ENCODE measurements around the gene ELOVL5. TPM values are rescaled to one million over a fixed set of nuclear protein-coding genes. Genes with fewer than 3 reads are reported as not detected.
A peak's percentile ranks its signal among the peaks of the same experiment; 100 is the strongest.
"Not testable (repeated sequence)": the region's sequence is repeated elsewhere in the genome, so short reads cannot be mapped to it uniquely, and the experiment has no call there.

ELOVL5 gene, protein sequence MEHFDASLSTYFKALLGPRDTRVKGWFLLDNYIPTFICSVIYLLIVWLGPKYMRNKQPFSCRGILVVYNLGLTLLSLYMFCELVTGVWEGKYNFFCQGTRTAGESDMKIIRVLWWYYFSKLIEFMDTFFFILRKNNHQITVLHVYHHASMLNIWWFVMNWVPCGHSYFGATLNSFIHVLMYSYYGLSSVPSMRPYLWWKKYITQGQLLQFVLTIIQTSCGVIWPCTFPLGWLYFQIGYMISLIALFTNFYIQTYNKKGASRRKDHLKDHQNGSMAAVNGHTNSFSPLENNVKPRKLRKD
- polyA plus RNA-seq (2013, experiment 1 of 4) = 146 TPM
- polyA plus RNA-seq (2013, experiment 2 of 4) = 146 TPM
- polyA plus RNA-seq (2013, experiment 3 of 4) = 105 TPM
- polyA plus RNA-seq (2013, experiment 4 of 4) = 116 TPM

DNA sequence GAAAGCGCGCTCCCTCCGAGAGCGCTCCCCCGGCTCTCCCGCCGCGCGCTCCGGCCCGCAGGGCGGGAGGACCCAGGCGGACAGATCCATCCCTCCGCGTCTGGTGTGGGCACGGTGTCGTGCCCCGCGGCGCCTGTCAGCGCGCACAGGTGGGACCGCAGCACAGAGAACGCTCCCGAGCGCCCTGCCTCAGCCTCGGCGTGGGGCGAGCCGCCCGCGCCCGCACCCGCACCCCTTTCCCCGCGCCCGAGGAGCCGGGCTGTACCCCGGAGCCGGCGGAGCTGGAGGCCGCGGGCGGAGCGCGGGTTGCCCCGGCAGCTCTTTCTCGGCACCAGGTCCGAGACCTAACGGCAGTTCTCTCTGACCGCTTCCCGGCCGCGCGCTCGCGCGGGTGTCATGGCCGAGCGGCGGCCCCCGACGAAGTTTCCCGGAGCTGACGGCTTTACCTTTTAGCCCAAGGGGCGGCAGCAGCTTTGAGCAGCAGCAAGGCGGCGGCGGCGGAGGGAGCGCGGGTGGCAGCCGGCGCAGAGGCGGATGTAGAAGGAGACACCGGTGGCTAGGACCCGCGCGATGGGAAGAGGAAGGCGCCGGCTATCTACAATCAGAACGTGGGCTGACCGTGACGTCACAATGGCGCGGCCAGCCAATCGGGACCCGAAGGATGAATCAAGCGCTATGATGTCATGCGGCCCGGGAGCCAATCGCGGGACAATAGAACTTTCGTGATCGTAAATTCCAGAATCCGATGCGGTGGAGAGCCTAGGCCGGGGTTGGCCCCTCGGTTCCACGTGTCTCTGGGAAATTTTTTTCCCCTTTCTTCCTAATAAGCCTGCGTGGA, at the start of gene ELOVL5:
Gene ELOVL5, minus strand, starts transcription at position 580 of the 838 bp plus-strand sequence. CDS start 53,251 bp downstream, outside the sequence.
- 0% methylated on average over 101 of the region's 101 CpGs for WGBS, 2 experiments
- peaks cover 7% of the 10 kb centered on the region for H3K4me1 ChIP-seq (ENCODE audit: control insufficient read depth, insufficient read depth, low read length)
- peak within 1 kb of the TSS; percentile 88 for H3K27ac ChIP-seq (ENCODE audit: insufficient read depth, low read depth, low read length, poor library complexity, severe bottlenecking)
- peak within 1 kb of the TSS; percentile 91 for H3K4me3 ChIP-seq (ENCODE audit: insufficient read depth, low read depth, low read length)
- no peaks in the 10 kb centered on the region for H3K36me3 ChIP-seq (ENCODE audit: control insufficient read depth, insufficient read depth, low read length)
- no peaks in the 10 kb centered on the region for H3K9me3 ChIP-seq (ENCODE audit: control insufficient read depth, low read length)
- peaks cover 18% of the 10 kb centered on the region for H3K27me3 ChIP-seq (ENCODE audit: control insufficient read depth, insufficient read depth, low read length, poor library complexity, severe bottlenecking)

DNA sequence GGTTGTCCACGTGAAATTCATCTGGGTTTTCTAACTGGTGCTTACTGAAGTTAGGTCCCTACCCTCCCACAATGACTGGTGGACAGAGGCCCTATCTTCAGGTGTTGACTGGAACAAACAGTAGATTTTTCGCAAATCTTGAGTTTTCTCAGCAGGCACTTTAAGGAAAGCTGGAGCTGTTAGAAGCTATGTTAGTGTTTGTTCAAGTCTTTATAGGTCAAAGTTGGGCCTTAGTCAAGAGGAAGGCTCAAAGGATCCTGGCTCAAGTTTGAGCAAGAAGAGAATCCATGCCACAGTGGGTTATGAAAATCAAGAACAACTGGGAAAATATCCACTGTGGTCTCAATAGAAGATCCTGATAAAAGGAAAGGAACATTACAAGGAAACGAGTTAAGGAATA, 48.5 kb upstream of the ELOVL5 start:
- WGBS, 2 experiments = 79 to 83% methylated on average over 3 of the region's 3 CpGs
- Histone ChIP-seq H3K4me1 (ENCODE audit: control insufficient read depth, insufficient read depth, low read length) (no peaks in the 10 kb centered on the region), H3K36me3 (ENCODE audit: control insufficient read depth, insufficient read depth, low read length) (no peaks in the 10 kb centered on the region), H3K9me3 (ENCODE audit: control insufficient read depth, low read length) (no peaks in the 10 kb centered on the region), H3K27ac (ENCODE audit: insufficient read depth, low read depth, low read length, poor library complexity, severe bottlenecking) (no peak overlapping the region), H3K27me3 (ENCODE audit: control insufficient read depth, insufficient read depth, low read length, poor library complexity, severe bottlenecking) (no peaks in the 10 kb centered on the region), H3K4me3 (ENCODE audit: insufficient read depth, low read depth, low read length) (no peak overlapping the region)

DNA sequence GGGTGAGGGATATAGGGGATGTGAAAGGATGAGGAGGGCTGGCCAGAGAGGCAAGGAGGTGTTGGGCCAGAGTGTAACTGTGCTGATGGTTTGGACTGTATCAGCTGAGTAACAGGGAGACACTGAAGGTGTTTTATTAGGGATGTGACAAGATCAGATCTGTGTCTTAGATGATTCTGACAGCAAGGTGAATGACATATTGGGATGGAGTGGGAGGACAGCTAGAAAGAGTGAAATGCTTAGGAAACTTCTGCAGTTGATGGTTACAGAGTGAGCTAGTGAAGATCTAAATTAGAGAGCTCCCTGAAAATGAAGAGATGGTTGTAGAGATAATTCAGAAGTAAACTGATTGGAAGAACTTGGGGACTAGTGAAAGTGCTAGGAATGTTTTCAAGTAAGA, 47.2 kb upstream of the ELOVL5 start:
- Histone ChIP-seq H3K4me3 (ENCODE audit: insufficient read depth, low read depth, low read length) (no peak overlapping the region), H3K27ac (ENCODE audit: insufficient read depth, low read depth, low read length, poor library complexity, severe bottlenecking) (no peak overlapping the region), H3K27me3 (ENCODE audit: control insufficient read depth, insufficient read depth, low read length, poor library complexity, severe bottlenecking) (no peaks in the 10 kb centered on the region)

DNA sequence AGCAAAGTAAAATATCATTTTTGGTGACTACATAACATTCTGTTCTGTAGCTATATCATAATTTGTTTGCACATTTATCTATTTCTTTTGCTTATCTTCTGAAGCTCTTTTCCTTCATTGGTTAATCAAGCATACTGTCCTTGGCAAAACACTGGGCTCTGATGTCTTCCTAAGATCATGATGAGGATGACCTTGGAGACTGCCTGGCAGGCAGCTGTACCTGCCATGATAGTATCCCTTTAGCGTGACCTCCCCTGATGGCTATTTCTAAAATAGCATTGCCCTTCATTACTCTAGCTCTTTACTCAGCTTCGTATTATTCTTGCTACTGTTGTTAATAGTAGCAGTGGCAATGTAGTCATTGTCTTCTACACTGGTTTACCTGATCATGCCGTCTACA, 46.0 kb upstream of the ELOVL5 start:
- H3K27ac ChIP-seq (ENCODE audit: insufficient read depth, low read depth, low read length, poor library complexity, severe bottlenecking) = no peak overlapping the region
- WGBS, 2 experiments = 90 to 95% methylated on average over 3 of the region's 3 CpGs
- H3K4me1 ChIP-seq (ENCODE audit: control insufficient read depth, insufficient read depth, low read length) = no peaks in the 10 kb centered on the region
- no peaks in the 10 kb centered on the region for H3K27me3 ChIP-seq (ENCODE audit: control insufficient read depth, insufficient read depth, low read length, poor library complexity, severe bottlenecking)
- H3K36me3 ChIP-seq (ENCODE audit: control insufficient read depth, insufficient read depth, low read length) = no peaks in the 10 kb centered on the region
- H3K4me3 ChIP-seq (ENCODE audit: insufficient read depth, low read depth, low read length) = no peak overlapping the region
- H3K9me3 ChIP-seq (ENCODE audit: control insufficient read depth, low read length) = no peaks in the 10 kb centered on the region

More for the DNA sequence above, 47.2 kb upstream of the ELOVL5 start:
- Histone ChIP-seq H3K36me3 (ENCODE audit: control insufficient read depth, insufficient read depth, low read length) (no peaks in the 10 kb centered on the region), H3K9me3 (ENCODE audit: control insufficient read depth, low read length) (no peaks in the 10 kb centered on the region), H3K4me1 (ENCODE audit: control insufficient read depth, insufficient read depth, low read length) (no peaks in the 10 kb centered on the region)

DNA sequence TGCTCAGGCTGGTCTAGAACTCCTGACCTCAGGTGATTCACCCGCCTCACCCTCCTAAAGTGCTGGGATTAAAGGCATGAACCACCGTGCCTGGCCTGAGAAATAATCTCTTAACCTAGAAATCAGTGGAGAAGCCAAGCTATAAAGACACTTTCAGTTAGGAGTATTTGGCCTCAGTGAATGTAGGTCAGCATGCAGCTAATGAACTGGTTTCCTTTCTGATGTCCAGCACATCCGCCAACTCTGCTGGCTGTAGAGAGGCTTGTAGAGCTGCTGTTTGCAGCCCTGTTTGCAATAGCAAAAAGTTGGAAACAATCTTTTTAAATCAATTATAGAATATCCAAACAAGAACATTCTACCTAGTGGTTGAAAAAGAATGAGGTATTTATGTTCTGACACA, 42.4 kb upstream of the ELOVL5 start:
- H3K27me3 ChIP-seq (ENCODE audit: control insufficient read depth, insufficient read depth, low read length, poor library complexity, severe bottlenecking) = no peaks in the 10 kb centered on the region
- H3K27ac ChIP-seq (ENCODE audit: insufficient read depth, low read depth, low read length, poor library complexity, severe bottlenecking) = no peak overlapping the region
- no peaks in the 10 kb centered on the region for H3K36me3 ChIP-seq (ENCODE audit: control insufficient read depth, insufficient read depth, low read length)
- H3K4me3 ChIP-seq (ENCODE audit: insufficient read depth, low read depth, low read length) = no peak overlapping the region
- H3K9me3 ChIP-seq (ENCODE audit: control insufficient read depth, low read length) = no peaks in the 10 kb centered on the region
- H3K4me1 ChIP-seq (ENCODE audit: control insufficient read depth, insufficient read depth, low read length) = no peaks in the 10 kb centered on the region
- WGBS, 2 experiments = 94 to 95% methylated on average over 3 of the region's 3 CpGs

DNA sequence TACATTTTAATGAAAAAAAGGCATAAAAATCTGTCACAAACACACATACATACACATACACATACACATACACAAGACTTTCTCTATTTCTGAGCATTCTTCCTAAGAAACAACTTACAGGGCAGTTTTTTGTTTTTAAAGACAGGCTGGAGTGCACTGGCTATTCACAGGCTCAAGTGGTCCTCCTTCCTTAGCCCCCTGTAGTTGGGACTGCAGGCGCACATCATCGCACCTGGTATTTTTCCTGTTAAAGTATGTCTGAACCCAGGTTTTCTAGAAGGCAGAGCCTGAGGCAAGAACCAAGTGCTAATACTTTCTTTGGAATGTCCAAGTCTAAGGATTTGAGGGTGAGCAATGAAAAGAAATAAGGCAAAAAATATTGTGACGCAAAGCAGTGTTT, 41.3 kb upstream of the ELOVL5 start:
- no peaks in the 10 kb centered on the region for H3K27me3 ChIP-seq (ENCODE audit: control insufficient read depth, insufficient read depth, low read length, poor library complexity, severe bottlenecking)
- no peaks in the 10 kb centered on the region for H3K36me3 ChIP-seq (ENCODE audit: control insufficient read depth, insufficient read depth, low read length)
- no peaks in the 10 kb centered on the region for H3K4me1 ChIP-seq (ENCODE audit: control insufficient read depth, insufficient read depth, low read length)
- no peaks in the 10 kb centered on the region for H3K9me3 ChIP-seq (ENCODE audit: control insufficient read depth, low read length)
- WGBS, 2 experiments = 69 to 74% methylated on average over 3 of the region's 3 CpGs
- H3K4me3 ChIP-seq (ENCODE audit: insufficient read depth, low read depth, low read length) = no peak overlapping the region
- no peak overlapping the region for H3K27ac ChIP-seq (ENCODE audit: insufficient read depth, low read depth, low read length, poor library complexity, severe bottlenecking)

DNA sequence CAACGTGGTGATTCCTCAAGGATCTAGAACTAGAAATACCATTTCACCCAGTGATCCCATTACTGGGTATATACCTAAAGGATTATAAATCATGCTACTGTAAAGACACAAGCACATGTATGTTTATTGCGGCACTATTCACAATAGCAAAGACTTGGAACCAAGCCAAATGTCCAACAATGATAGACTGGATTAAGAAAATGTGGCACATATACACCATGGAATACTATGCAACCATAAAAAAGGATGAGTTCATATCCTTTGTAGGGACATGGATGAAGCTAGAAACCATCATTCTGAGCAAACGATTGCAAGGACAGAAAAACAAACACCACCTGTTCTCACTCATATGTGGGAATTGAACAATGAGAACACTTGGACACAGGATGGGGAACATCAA, 39.9 kb upstream of the ELOVL5 start:
- H3K27me3 ChIP-seq (ENCODE audit: control insufficient read depth, insufficient read depth, low read length, poor library complexity, severe bottlenecking); H3K9me3 ChIP-seq (ENCODE audit: control insufficient read depth, low read length); H3K27ac ChIP-seq (ENCODE audit: insufficient read depth, low read depth, low read length, poor library complexity, severe bottlenecking); H3K36me3 ChIP-seq (ENCODE audit: control insufficient read depth, insufficient read depth, low read length); H3K4me1 ChIP-seq (ENCODE audit: control insufficient read depth, insufficient read depth, low read length); H3K4me3 ChIP-seq (ENCODE audit: insufficient read depth, low read depth, low read length): not testable (repeated sequence)
- WGBS, 2 experiments = 93 to 94% methylated on average over 2 of the region's 3 CpGs

DNA sequence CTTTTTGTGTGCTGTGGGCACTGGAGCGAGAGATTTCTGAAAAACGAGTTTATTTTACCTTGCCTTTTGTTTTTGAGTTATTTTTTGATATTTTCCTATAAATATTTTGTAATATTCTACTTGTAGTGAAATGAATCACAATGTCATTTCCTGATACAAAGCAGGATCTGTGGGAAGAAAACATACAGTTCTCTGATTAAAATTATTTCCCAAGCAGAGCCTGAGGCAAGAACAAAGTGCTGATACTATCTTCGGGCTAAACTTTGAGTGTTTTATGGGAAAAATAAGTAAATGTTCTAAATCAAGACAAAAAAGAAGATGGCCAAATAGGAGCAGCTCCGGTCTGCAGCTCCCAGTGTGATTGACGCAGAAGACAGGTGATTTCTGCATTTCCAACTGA, 33.7 kb upstream of the ELOVL5 start:
- WGBS, 2 experiments = 92 to 93% methylated on average over 3 to 5 of the region's 5 CpGs
- H3K4me1 ChIP-seq (ENCODE audit: control insufficient read depth, insufficient read depth, low read length) = no peaks in the 10 kb centered on the region
- H3K27me3 ChIP-seq (ENCODE audit: control insufficient read depth, insufficient read depth, low read length, poor library complexity, severe bottlenecking) = no peaks in the 10 kb centered on the region

DNA sequence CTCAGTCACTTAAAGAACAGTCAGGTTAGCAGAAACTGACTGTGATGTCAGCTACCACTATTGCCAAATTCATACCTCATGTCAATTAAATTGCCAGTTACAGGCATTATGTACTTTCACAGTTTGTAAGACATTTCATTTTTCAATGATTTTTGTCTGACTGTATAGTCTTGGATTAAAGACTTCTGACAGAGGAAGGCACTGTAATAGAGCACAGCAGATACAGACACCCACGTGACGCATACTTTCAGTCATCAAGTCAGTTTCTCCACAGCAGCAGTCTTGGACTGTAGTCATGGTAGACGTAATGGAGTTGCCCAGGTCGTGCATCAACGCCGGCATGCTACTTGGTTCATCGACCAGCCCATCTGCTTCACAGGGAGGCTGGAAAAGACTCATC, 29.5 kb upstream of the ELOVL5 start:
- 94 to 96% methylated on average over 7 of the region's 7 CpGs for WGBS, 2 experiments
- H3K36me3 ChIP-seq (ENCODE audit: control insufficient read depth, insufficient read depth, low read length) = no peaks in the 10 kb centered on the region
- no peaks in the 10 kb centered on the region for H3K27me3 ChIP-seq (ENCODE audit: control insufficient read depth, insufficient read depth, low read length, poor library complexity, severe bottlenecking)
- no peak overlapping the region for H3K4me3 ChIP-seq (ENCODE audit: insufficient read depth, low read depth, low read length)
- no peak overlapping the region for H3K27ac ChIP-seq (ENCODE audit: insufficient read depth, low read depth, low read length, poor library complexity, severe bottlenecking)
- no peaks in the 10 kb centered on the region for H3K9me3 ChIP-seq (ENCODE audit: control insufficient read depth, low read length)
- H3K4me1 ChIP-seq (ENCODE audit: control insufficient read depth, insufficient read depth, low read length) = no peaks in the 10 kb centered on the region

More for the DNA sequence above, 33.7 kb upstream of the ELOVL5 start:
- no peak overlapping the region for H3K4me3 ChIP-seq (ENCODE audit: insufficient read depth, low read depth, low read length)
- H3K36me3 ChIP-seq (ENCODE audit: control insufficient read depth, insufficient read depth, low read length) = no peaks in the 10 kb centered on the region
- H3K9me3 ChIP-seq (ENCODE audit: control insufficient read depth, low read length) = no peaks in the 10 kb centered on the region
- no peak overlapping the region for H3K27ac ChIP-seq (ENCODE audit: insufficient read depth, low read depth, low read length, poor library complexity, severe bottlenecking)

DNA sequence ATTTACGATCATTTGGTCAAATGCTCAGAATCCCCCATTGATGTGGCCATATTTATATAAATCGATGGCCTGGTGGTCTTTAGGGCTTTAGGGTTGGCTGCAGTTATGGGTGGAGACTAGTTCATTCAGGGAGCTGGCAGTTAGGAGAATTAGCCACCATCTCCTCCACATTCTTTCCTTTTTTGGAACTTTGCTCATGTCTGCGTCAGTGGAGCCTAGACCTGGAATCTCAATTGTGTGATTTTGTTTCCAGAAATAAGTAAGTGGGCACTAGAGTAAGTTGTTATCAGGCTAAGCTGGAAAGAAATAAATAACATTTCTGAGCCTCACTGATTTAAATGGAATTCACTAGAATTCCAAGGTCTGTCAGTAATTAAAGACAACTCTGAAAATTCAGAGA, 29.0 kb upstream of the ELOVL5 start:
- no peaks in the 10 kb centered on the region for H3K27me3 ChIP-seq (ENCODE audit: control insufficient read depth, insufficient read depth, low read length, poor library complexity, severe bottlenecking)
- 74 to 85% methylated on average over 3 of the region's 3 CpGs for WGBS, 2 experiments
- no peaks in the 10 kb centered on the region for H3K9me3 ChIP-seq (ENCODE audit: control insufficient read depth, low read length)
- no peaks in the 10 kb centered on the region for H3K4me1 ChIP-seq (ENCODE audit: control insufficient read depth, insufficient read depth, low read length)
- no peak overlapping the region for H3K4me3 ChIP-seq (ENCODE audit: insufficient read depth, low read depth, low read length)
- H3K27ac ChIP-seq (ENCODE audit: insufficient read depth, low read depth, low read length, poor library complexity, severe bottlenecking) = no peak overlapping the region
- no peaks in the 10 kb centered on the region for H3K36me3 ChIP-seq (ENCODE audit: control insufficient read depth, insufficient read depth, low read length)

Data from ectodermal cell (in vitro differentiated cells).